ENCODE data around the gene VSTM4. TPM values are rescaled to one million over a fixed set of nuclear protein-coding genes. Genes with fewer than 3 reads are reported as not detected.

Gene VSTM4
- total and polyA plus RNA-seq, 2 of the 4 experiments (the other 2 are of a cell fraction), result 2.4 to 2.9 TPM

DNA sequence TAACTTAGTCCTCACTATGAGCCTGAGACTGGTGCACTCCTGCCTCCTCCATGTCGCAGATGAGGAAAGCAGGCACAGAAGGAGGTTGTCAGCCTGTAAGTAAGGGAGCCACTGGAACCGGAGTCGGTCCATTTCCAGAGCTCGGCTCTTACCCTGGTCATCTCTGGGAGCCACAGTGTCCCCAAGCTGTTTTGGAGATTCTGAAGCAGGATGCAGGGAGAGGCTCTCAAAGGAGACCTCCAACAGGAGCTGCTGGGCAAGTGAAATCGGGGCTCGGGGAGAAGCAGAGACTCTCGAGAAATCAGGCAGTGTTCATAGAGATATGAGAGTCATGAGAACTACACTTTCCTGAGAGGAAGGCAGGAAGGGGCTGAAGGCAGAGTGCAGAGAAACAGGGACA, 39.0 kb downstream of the VSTM4 start:
- peaks cover 33% of the 10 kb centered on the region for H3K36me3 ChIP-seq (ENCODE audit: control insufficient read depth, insufficient read depth, low read length)
- BruUV-seq (replicated peaks), result no TSS peak

More for the DNA sequence above, 39.0 kb downstream of the VSTM4 start:
- no peak overlapping the region for H2BK15ac ChIP-seq (ENCODE audit: low read depth, low read length)
- H2BK5ac ChIP-seq (ENCODE audit: low read depth, low read length, poor library complexity, severe bottlenecking), result no peak overlapping the region
- H3K18ac ChIP-seq (ENCODE audit: low read depth, low read length), result no peak overlapping the region
- ChIA-PET POLR2A (ENCODE audit: unreplicated experiment) (no interaction called here), CTCF (no interaction called here)
- no peak overlapping the region for H3K56ac ChIP-seq (ENCODE audit: extremely low read depth, insufficient read depth, low read length)
- no peak overlapping the region for H3K27ac ChIP-seq (ENCODE audit: insufficient read depth, low read length)
- no peak overlapping the region for H2BK120ac ChIP-seq (ENCODE audit: low read depth, low read length)
- no peak overlapping the region for H3K9ac ChIP-seq (ENCODE audit: low read depth, low read length)
- H3K9me1 ChIP-seq (ENCODE audit: insufficient read depth, low read length), result peaks cover 3% of the 10 kb centered on the region; the same call in 1 of the 2 replicates
- H3K4me3 ChIP-seq (ENCODE audit: insufficient read depth, low read depth, low read length), result no peak overlapping the region
- no peak overlapping the region for H2BK20ac ChIP-seq (ENCODE audit: low read depth, low read length)
- no peaks in the 10 kb centered on the region for H3K9me3 ChIP-seq (ENCODE audit: control insufficient read depth, insufficient read depth, low read length)
- no peak overlapping the region for H4K91ac ChIP-seq (ENCODE audit: insufficient read depth, low read depth, low read length)
- H2AFZ ChIP-seq (replicated peaks; ENCODE audit: low read length, poor library complexity), result no peak overlapping the region
- no peak overlapping the region for H2AK9ac ChIP-seq (replicated peaks; ENCODE audit: low read depth, low read length, poor library complexity)
- in situ Hi-C loops (cut with MboI; ENCODE audit: low sequenced_read_pairs) (no loop called here), intact Hi-C loops (cut with micrococcal nuclease) (no loop called here), dilution Hi-C loops (cut with HindIII; ENCODE audit: low sequenced_read_pairs, unreplicated experiment) (no loop called here)
- H2AK5ac ChIP-seq (ENCODE audit: low read depth, low read length), result no peak overlapping the region
- no peak overlapping the region for H4K5ac ChIP-seq (ENCODE audit: low read depth, low read length)
- TF ChIP-seq SMC3 (IDR thresholded peaks at IDR 0.05; ENCODE audit: low read depth, low read length) (no peak), CHD1 (IDR thresholded peaks at IDR 0.05; ENCODE audit: low read depth, low read length) (no peak), MAZ (IDR thresholded peaks at IDR 0.05; ENCODE audit: borderline replicate concordance, low read depth, low read length) (no peak), MXI1 (IDR thresholded peaks at IDR 0.05; ENCODE audit: borderline replicate concordance, low read depth, low read length) (no peak)
- H3K4me1 ChIP-seq (ENCODE audit: control insufficient read depth, insufficient read depth, low read length), result peaks cover under 1% of the 10 kb centered on the region; the same call in 1 of the 2 replicates
- ATAC-seq (ENCODE audit: low read depth), result no peak
- H3K79me1 ChIP-seq (ENCODE audit: low read depth in 1 of 2, low read length in 2 of 2), result peaks cover 0 to 5% of the 10 kb centered on the region in 2 experiments; a peak in 1 of 4 replicates
- no peak overlapping the region for H3K23ac ChIP-seq (ENCODE audit: low read depth, low read length)
- H4K20me1 ChIP-seq (ENCODE audit: insufficient read depth, low read length), result peaks cover 1% of the 10 kb centered on the region
- 100% methylated on average over 4 of the region's 7 CpGs; no CpG with 5 or more reads in 1 of the 2 experiments for WGBS, 2 experiments (ENCODE audit: extremely low coverage in 2 of 2, insufficient read length in 1 of 2)
- no peak for DNase-seq
- H3K4ac ChIP-seq (ENCODE audit: low read depth, low read length), result no peak overlapping the region
- H4K8ac ChIP-seq (ENCODE audit: low read depth in 2 of 2, low read length in 2 of 2), result no peak overlapping the region
- no peak overlapping the region for H3K4me2 ChIP-seq (ENCODE audit: low read depth, low read length)
- no peak overlapping the region for H3K14ac ChIP-seq (replicated peaks; ENCODE audit: low read depth, low read length)
- H3K27me3 ChIP-seq (ENCODE audit: control insufficient read depth, insufficient read depth, low read length), result no peaks in the 10 kb centered on the region
